Spleen (tissue), 7 donors: ENCODE results near the gene CD300LG.

ENCODE experiments used
- POLR2A ChIP-seq, 3 donors: fragments of 450-650 bp; IDR thresholded peaks; one replicate each; pipeline ENCODE4 v1.5.1; 2017; ENCODE audit warnings: antibody characterized with exemption in 3 of 3, mild to moderate bottlenecking in 1 of 3
- POLR2AphosphoS5 ChIP-seq, 3 donors: sonication (generic); formaldehyde crosslinking; IDR thresholded peaks; one replicate each; pipeline ENCODE4 v1.5.1; 2017; ENCODE audit warnings: antibody characterized with exemption in 3 of 3
- TF ChIP-seq, protein P1 (sequence below), 11 experiments: fragments of 200-600 bp in 7 of 11; fragments of 450-650 bp in 4 of 11; sonication (generic) in 4 of 11; IDR thresholded peaks in 8 of 11; conservative IDR thresholded peaks in 3 of 11; 1 replicate in 7 of 11; 2 replicates in 4 of 11; pipeline versions ENCODE4 v1.4.0 to v1.8.0; 2016 to 2021; ENCODE audit warnings: antibody characterized with exemption in 11 of 11, inconsistent platforms in 4 of 11, mild to moderate bottlenecking in 1 of 11
- donor health status: DM: no; HTN: no; CAD: no; lungs with moderate emphysema.
- donor health status: DM: no; HTN: no; CAD: no.
- donor health status: DM: no; HTN: no; CAD: no.

DNA sequence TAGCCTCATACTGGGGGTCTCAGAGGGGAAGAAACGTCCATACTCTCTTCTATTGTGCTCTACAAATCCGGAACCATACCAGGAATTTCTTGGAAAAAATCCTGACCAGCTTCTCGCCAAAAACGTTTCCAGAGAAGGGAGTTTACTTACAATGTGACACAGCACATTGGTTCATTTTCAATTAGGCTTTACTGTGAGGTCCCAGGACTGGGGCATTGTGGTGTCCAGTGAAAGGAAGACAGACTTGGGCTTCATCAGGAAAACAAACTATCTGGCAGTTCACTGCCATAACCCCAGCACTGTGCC is 45.6 kb downstream of the CD300LG start:
- TF ChIP-seq, protein P1, sequence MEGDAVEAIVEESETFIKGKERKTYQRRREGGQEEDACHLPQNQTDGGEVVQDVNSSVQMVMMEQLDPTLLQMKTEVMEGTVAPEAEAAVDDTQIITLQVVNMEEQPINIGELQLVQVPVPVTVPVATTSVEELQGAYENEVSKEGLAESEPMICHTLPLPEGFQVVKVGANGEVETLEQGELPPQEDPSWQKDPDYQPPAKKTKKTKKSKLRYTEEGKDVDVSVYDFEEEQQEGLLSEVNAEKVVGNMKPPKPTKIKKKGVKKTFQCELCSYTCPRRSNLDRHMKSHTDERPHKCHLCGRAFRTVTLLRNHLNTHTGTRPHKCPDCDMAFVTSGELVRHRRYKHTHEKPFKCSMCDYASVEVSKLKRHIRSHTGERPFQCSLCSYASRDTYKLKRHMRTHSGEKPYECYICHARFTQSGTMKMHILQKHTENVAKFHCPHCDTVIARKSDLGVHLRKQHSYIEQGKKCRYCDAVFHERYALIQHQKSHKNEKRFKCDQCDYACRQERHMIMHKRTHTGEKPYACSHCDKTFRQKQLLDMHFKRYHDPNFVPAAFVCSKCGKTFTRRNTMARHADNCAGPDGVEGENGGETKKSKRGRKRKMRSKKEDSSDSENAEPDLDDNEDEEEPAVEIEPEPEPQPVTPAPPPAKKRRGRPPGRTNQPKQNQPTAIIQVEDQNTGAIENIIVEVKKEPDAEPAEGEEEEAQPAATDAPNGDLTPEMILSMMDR (IDR thresholded peaks at IDR 0.05 in 8 of 11, conservative IDR thresholded peaks at IDR 0.05 in 3 of 11) = no peak
- no peak for TF ChIP-seq POLR2A (IDR thresholded peaks at IDR 0.05)
- no peak for TF ChIP-seq POLR2AphosphoS5 (IDR thresholded peaks at IDR 0.05)
